NCI-H524 treated with DMSO at 0.1 percent for 48 hours (cell line): Measurements from ENCODE around the gene TMEM63A.
A peak's percentile ranks its signal among the peaks of the same experiment; 100 is the strongest.

Experiments
- DNase-seq: peaks from one replicate; lab custom pipeline; 2025; lab: John Stamatoyannopoulos, UW

The TMEM63A gene

GRCh38 chr1:225866061-225866837 is 15.9 kb downstream of the TMEM63A start:
- DNase-seq: no peak

GRCh38 chr1:225865514-225865913 is 16.7 kb downstream of the TMEM63A start:
- DNase-seq: no peak

DNA sequence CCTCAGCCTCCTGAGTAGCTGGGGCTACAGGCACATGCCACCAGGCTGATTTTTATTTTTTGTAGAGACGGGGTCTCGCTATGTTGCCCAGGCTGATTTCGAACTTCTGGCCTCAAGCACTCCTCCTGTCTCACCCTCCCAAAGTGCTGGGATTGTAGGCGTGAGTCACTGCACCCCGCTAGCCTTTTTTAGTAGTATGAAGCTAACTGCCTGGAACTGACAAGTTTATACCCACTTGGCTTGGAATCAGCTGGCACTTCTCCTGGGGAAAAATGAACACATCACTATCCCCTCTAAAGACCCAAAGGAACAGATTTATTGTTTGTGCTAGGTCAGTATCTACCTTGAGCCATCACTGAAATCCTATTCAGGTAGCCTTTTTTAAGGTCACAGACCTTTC is 19.0 kb downstream of the TMEM63A start:
- no peak for DNase-seq

DNA sequence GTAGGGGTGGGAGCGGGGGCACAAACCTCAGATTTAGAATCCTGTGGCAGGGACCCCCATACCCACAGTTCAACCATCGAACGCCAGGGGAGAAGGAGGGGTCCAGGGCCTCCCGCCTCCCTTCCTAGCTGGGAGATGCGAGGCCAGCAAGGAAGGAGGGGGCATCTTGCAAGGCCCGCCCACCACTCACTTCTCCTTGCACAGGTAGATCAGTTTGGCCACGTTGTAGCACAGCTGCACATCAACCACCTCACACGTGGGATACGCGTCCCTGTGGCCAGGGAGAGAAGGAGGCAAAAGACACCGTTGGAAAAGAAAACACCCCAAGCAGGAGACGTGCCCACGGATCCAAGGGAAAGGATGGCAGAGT is 19.6 kb downstream of the TMEM63A start:
- no peak for DNase-seq

- no peak for DNase-seq
Observed at GRCh38 chr1:225861834-225862580, 20.2 kb downstream of the TMEM63A start.

DNA sequence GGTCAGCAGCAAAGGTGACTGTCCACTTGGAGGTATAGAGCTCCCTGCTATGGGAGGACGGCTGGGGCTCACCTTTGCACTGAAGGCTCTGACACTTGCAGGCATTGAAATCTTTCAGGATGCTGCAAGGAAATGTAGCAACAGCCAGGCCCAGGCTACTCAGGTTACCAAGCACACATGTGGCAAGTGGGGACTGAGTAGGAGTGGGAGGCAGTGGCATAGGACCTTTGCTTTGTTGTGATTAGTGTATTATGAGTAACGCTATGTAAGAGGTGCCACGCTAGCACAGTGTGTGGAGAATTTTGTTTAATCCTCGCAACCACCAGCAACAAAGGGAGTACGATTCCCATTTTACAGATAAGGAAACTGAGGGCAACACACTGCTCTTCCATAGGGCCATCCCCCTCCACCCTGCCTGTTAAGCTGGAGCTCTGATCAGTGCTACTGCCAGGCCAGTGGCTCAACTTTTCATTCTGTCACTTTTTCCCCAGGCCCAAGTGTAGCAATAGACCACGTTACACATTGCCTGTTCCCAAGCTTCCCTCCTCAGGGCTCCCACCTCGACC is 21.2 kb downstream of the TMEM63A start:
- DNase-seq: no peak

- no peak for DNase-seq
Observed at GRCh38 chr1:225860107-225860506, 22.1 kb downstream of the TMEM63A start.

- DNase-seq: no peak
Observed at GRCh38 chr1:225859151-225859550, 23.0 kb downstream of the TMEM63A start.

DNA sequence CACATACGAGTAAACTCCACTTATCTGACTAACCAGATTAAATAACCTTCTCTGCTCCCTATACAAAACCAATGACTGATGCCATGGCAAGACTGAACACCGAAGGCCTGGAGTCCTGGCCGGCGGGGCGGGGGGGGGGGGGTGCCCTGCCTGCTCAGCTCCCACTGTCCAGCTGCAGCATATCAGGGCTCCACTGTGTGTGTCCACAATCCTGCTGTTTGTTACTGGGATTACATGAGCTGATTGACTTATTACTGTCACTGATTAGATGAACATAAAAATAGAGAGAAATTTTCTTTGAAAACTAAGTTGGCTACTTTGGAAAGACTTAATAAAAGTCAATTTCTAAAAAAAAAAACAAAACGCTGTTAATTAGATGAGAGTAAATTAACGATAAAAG is 24.9 kb downstream of the TMEM63A start:
- DNase-seq: no peak

DNA sequence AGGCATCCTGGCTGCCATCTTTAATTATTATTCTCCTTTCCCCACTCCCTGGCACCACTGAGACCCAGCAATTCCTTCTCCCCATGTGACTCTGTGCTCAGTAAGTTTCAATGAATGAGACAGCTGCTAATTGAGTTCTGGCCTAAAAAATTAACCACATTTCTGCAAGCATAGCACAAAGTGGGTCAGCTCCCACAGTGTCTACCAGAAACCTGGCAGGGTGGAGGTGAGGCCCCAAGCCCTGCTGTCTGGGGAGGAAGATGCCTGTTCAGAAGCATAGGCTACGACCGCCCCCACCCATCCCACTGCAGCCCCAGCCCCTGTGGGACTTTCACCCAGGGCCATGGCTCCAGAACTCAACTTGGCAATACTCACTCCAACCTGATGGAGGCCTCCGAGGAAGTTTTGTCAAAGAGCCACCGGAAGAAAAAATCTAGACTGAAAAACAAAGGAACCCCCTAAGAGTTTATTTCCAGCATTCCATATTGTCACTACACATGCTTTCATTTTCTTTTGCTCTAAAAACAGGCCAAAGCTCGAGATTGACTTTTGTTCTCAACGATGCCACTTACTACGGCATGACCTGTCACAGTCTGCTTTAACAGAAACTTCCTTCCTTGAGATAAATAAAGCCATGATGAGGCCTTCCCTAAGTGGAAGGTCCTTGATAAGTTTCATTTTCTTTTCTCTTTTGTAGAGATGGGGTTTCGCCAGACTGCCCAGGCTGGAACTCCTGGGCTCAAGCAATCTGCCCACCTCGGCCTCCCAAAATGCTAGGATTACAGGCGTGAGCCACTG is 26.5 kb downstream of the TMEM63A start:
- DNase-seq: no peak

DNA sequence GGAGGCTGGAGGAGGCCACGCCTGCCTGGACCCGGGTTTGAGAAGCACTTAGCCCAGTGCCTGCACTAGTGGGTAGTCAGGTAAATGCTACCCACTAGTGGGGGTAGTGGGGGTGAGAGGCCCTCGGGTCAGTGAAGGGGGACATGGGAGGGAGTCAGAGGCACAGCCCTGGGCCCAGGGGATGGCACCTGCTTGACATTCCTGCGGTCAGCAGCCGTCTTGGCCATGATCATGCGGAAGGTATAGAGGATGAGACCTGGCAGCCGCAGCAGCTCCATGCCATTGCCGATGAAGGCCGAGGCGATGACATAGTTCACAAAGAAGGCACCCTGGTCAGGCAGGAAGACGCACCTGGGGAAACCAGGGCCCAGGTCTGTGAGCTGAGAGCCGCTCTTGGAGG is 28.7 kb downstream of the TMEM63A start:
- no peak for DNase-seq

DNA sequence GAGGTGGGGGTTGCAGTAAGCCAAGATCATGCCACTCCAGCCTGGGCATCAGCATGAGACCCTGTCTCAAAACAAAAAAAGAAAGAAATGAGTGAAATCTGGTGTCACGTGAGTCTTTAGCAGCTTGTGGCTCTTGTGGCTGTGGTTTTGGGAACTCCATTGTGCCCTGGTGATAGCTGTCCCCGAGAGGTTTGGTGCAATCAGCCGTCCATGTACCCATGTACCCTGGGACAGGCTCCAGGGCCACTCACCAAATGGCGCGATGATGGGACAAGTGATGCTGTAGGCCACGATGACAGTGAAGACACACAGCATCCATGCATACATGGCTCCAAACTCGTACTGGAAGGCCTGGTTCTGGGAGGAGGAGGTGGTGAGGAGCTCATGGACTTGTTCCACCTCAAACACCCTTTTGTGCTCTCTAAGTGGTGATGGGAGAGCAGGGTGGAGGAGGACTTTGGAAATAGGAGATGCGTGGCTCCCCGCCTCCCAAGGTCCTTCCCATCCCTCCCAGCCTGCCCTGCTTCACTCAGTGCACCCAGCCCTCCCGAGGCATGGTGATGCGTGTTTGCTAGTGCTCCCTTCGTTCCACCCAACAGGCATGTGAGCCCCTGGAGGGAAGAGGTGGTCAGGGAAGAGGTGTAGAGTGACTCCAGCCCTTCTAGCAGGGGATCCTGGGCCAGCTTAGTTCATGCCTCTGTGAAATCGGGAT is 29.6 kb downstream of the TMEM63A start:
- no peak for DNase-seq

GRCh38 chr1:225851805-225852204 is 30.4 kb downstream of the TMEM63A start:
- no peak for DNase-seq

- no peak for DNase-seq
Observed at GRCh38 chr1:225850370-225850769, 31.8 kb downstream of the TMEM63A start.

DNA sequence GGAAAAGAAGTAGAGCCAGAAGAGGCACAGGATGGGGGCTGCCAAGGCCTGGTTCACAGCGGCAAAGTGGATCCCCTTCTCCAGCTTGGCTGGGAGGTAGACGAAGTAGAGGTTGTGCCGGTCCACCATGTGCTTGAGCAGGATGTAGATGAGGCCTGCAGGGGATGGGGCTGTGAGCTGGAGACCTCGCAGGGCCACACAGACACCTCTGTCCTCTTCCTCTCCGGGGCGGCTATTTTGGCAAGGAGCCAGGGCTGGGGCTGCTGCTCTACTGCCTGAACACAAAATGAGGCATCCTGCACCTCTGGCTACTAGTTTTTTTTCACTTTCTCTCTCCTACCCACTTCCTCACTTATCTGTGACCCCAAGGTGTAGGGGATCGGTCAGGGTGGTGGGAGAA is 32.3 kb downstream of the TMEM63A start:
- no peak for DNase-seq

- DNase-seq: peak; percentile 61
Observed at GRCh38 chr1:225848030-225848955, 33.9 kb downstream of the TMEM63A start.

DNA sequence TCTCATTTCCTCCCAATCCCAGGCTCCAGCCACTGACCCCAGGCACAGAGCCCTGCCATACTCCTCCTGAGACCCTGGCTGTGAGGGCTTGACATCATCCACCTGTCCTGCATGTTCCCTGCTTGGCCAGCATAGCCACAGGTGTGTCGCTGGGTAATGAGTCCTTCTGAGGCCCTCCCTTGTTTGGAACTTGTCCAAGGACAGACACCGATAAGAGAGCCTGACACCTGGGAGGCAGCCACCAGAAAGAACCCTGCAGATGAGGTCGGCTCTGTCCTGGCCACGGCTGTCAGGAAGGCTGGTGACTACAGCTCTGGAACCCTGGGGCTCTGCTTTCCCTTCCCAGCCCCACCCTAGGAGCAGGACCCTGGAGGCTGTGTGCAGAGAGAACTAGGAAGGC is 34.6 kb downstream of the TMEM63A start:
- DNase-seq: no peak

GRCh38 chr1:225846331-225847310 is 35.6 kb downstream of the TMEM63A start:
- DNase-seq: no peak

DNA sequence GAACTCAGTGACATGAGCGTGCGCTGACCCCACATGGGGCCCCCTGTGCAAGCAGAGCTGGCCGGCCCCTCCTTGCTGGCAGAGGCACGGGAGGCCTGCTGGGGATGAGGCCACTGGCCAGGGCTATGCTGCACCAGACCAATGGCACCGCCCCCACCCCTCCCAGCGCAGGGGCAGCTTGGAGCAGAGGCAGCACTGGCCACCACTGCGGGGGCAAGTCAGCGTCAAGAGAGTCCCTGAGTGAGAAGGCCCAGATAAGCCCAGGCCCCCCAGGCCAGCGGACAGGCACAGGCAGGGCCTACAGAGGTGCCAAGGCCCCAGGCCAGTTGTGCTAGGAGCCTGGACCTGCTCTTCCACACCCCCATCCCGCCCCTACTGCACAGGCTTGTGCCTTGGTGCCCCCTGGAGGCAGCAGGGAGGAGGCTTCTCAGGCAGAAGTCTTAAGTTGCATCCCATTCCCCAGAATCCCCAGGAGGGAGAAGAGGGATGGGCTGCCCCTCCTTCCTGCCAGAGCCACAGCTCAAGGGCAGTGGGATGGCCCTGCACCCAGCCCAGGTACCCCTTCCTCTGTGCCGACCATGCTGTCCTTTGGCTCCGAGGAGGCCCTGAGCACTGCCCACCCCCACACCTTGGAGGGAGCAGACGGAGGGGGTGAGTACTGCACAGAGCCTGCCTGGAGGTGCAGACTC is 36.5 kb downstream of the TMEM63A start:
- no peak for DNase-seq
